SK-N-SH (cell line): Measurements from ENCODE around the gene SNN. TPM values are rescaled to one million over a fixed set of nuclear protein-coding genes. Genes with fewer than 3 reads are reported as not detected.

Source experiments
- CTCF ChIA-PET: fragments of 300-600, 350-600 bp; formaldehyde crosslinking; extraction: SDS; loops from one replicate; lab custom pipeline; 2021; lab: Yijun Ruan, JAX
- POLR2A ChIA-PET: fragments of 350-600 bp; sonication (Branson Sonifier 250); formaldehyde crosslinking; extraction: SDS; loops from one replicate; lab custom pipeline; 2020; ENCODE audit warnings: antibody characterized with exemption, inconsistent platforms; lab: Yijun Ruan, JAX
- DNase-seq: peaks from one replicate; pipeline ENCODE4 v3.0.0; 2012
- H2AFZ ChIP-seq: fragments of 200-600 bp; sonication (generic); 2 replicates; pipeline ENCODE4 v1.8.1; 2016; ENCODE audit warnings: antibody characterized with exemption, mild to moderate bottlenecking, low read depth
- H3F3A ChIP-seq: fragments of 200-600 bp; sonication (generic); replicated peaks from 2 replicates; pipeline ENCODE3; 2016; ENCODE audit warnings: antibody characterized with exemption, mild to moderate bottlenecking; ENCODE audit not compliant: insufficient read depth
- H3K27ac ChIP-seq, 2 experiments: fragments of 200-500 bp in 1 of 2; fragments of 200-600 bp in 1 of 2; sonication (Bioruptor generic) in 1 of 2; sonication (generic), shearing (Covaris generic) in 1 of 2; 2 replicates each; pipeline versions ENCODE4 v1.5.1 to v1.6.1; 2014 to 2016; ENCODE audit warnings: low read depth in 2 of 2, inconsistent platforms in 1 of 2, low read length in 1 of 2, mild to moderate bottlenecking in 1 of 2, mixed read lengths in 1 of 2
- H3K27me3 ChIP-seq: fragments of 200-600 bp; sonication (generic), shearing (Covaris generic); 2 replicates; pipeline ENCODE4 v1.6.1; 2016; ENCODE audit warnings: mixed run types; ENCODE audit not compliant: insufficient read depth
- H3K36me3 ChIP-seq, 2 experiments: fragments of 200-500 bp in 1 of 2; fragments of 200-600 bp in 1 of 2; sonication (Bioruptor generic) in 1 of 2; sonication (generic) in 1 of 2; replicated peaks in 1 of 2; 2 replicates each; pipeline versions ENCODE3 to v1.5.1; 2014 to 2016; ENCODE audit warnings: low read length in 1 of 2, mild to moderate bottlenecking in 1 of 2; ENCODE audit not compliant: insufficient read depth in 2 of 2, control insufficient read depth in 1 of 2
- H3K4me1 ChIP-seq, 2 experiments: fragments of 200-500 bp in 1 of 2; fragments of 200-600 bp in 1 of 2; sonication (Bioruptor generic) in 1 of 2; sonication (generic), shearing (Covaris generic) in 1 of 2; 2 replicates each; pipeline versions ENCODE4 v1.5.1 to v1.6.1; 2014 to 2016; ENCODE audit warnings: low read depth in 1 of 2, low read length in 1 of 2, mixed run types in 1 of 2; ENCODE audit not compliant: insufficient read depth in 2 of 2, control insufficient read depth in 1 of 2
- H3K4me2 ChIP-seq: fragments of 200-600 bp; sonication (generic), shearing (Covaris generic); 2 replicates; pipeline ENCODE4 v1.6.1; 2017; ENCODE audit warnings: mixed run types
- H3K4me3 ChIP-seq, 2 experiments: fragments of 200-500 bp in 1 of 2; fragments of 200-600 bp in 1 of 2; sonication (Bioruptor generic) in 1 of 2; sonication (generic), shearing (Covaris generic) in 1 of 2; 2 replicates each; pipeline versions ENCODE4 v1.5.1 to v1.8.1; 2014 to 2016; ENCODE audit warnings: low read depth in 2 of 2, inconsistent platforms in 1 of 2, low read length in 1 of 2, mild to moderate bottlenecking in 1 of 2, mixed read lengths in 1 of 2, moderate library complexity in 1 of 2
- H3K79me2 ChIP-seq: fragments of 200-600 bp; sonication (generic); 2 replicates; pipeline ENCODE4 v1.8.1; 2017; ENCODE audit warnings: mild to moderate bottlenecking; ENCODE audit not compliant: insufficient read depth
- H3K9ac ChIP-seq: fragments of 200-600 bp; sonication (generic); 2 replicates; pipeline ENCODE4 v1.6.1; 2017; ENCODE audit warnings: mixed run types
- H3K9me2 ChIP-seq: fragments of 200-600 bp; sonication (generic); 2 replicates; pipeline ENCODE4 v1.6.1; 2017; ENCODE audit warnings: mixed run types
- H3K9me3 ChIP-seq: fragments of 200-600 bp; sonication (generic); 2 replicates; pipeline ENCODE4 v1.6.1; 2017; ENCODE audit warnings: mixed run types, mild to moderate bottlenecking, moderate library complexity
- H4K20me1 ChIP-seq: fragments of 200-600 bp; sonication (generic); 2 replicates; pipeline ENCODE4 v1.6.1; 2017; ENCODE audit warnings: mild to moderate bottlenecking, mixed run types; ENCODE audit not compliant: insufficient read depth
- CHD2 ChIP-seq: fragments of 150-350 bp; IDR thresholded peaks from 2 replicates; pipeline ENCODE4 v1.6.1; 2018; ENCODE audit warnings: low read length; ENCODE audit not compliant: partially characterized antibody
- EP300 ChIP-seq, 2 experiments: IDR thresholded peaks; 2 replicates each; pipeline versions ENCODE4 v1.4.0 to v1.6.1; 2012; ENCODE audit warnings: borderline replicate concordance in 1 of 2, low read depth in 1 of 2, low read length in 1 of 2
- EZH2phosphoT487 ChIP-seq: fragments of 200-600 bp; sonication (generic); IDR thresholded peaks from 2 replicates; pipeline ENCODE4 v1.6.1; 2017; ENCODE audit warnings: low read depth, mixed run types, mild to moderate bottlenecking, antibody characterized with exemption, moderate library complexity, borderline replicate concordance
- JUND ChIP-seq: IDR thresholded peaks from 2 replicates; pipeline ENCODE4 v1.4.0; 2012
- PBX3 ChIP-seq: IDR thresholded peaks from 2 replicates; pipeline ENCODE4; 2012
- POLR2AphosphoS5 ChIP-seq: IDR thresholded peaks from 2 replicates; pipeline ENCODE4 v1.6.1; 2012; ENCODE audit warnings: low read depth, low read length
- RAD21 ChIP-seq: IDR thresholded peaks from 2 replicates; pipeline ENCODE4 v1.6.1; 2012; ENCODE audit warnings: mild to moderate bottlenecking, low read length
- RFX5 ChIP-seq: IDR thresholded peaks from 2 replicates; pipeline ENCODE4 v1.6.1; 2012; ENCODE audit warnings: mild to moderate bottlenecking, improper control_type of control experiment, low read length
- RXRA ChIP-seq: IDR thresholded peaks from 2 replicates; pipeline ENCODE4 v1.4.0; 2012; ENCODE audit warnings: low read depth, mild to moderate bottlenecking, borderline replicate concordance
- SIN3A ChIP-seq: IDR thresholded peaks from 2 replicates; pipeline ENCODE4 v1.6.1; 2012; ENCODE audit warnings: low read depth, mild to moderate bottlenecking, low read length, moderate library complexity, borderline replicate concordance
- TAF1 ChIP-seq: IDR thresholded peaks from 2 replicates; pipeline ENCODE4 v1.6.1; 2012; ENCODE audit warnings: low read depth, mild to moderate bottlenecking, low read length, moderate library complexity, borderline replicate concordance
- TCF12 ChIP-seq: IDR thresholded peaks from 2 replicates; pipeline ENCODE4 v1.4.0; 2012
- TEAD4 ChIP-seq: IDR thresholded peaks from 2 replicates; pipeline ENCODE4 v1.4.0; 2012; ENCODE audit warnings: mild to moderate bottlenecking, borderline replicate concordance; ENCODE audit not compliant: insufficient read depth
- YY1 ChIP-seq: IDR thresholded peaks from 2 replicates; pipeline ENCODE4 v1.4.0; 2012; ENCODE audit warnings: low read depth, mild to moderate bottlenecking
- WGBS: methylation state at CpG from one replicate; pipeline ENCODE4 v1.1.6; 2017; ENCODE audit warnings: low lambda C conversion rate; 5-methylcytosine and 5-hydroxymethylcytosine counted together
- polyA plus RNA-seq, 3 experiments: library from polyadenylated mRNA; depleted of rRNA; stranded (reverse); fragments of >200 nt; gene quantifications; 2 replicates each; pipeline ENCODE4 v1.2.3, GENCODE V29; 2012
- TF ChIP-seq, protein P1 (sequence below): fragments of 150-350 bp; IDR thresholded peaks from 2 replicates; pipeline ENCODE4 v1.6.1; 2017; ENCODE audit warnings: antibody characterized with exemption, low read length, low read depth, borderline replicate concordance
- TF ChIP-seq, protein P2 (sequence below): IDR thresholded peaks from 2 replicates; pipeline ENCODE4 v1.4.0; 2012; ENCODE audit warnings: low read depth, borderline replicate concordance

SNN gene
- polyA plus RNA-seq, 1 of the 3 experiments (the other 2 are of a cell fraction), result 15.4 TPM

- Histone ChIP-seq H3K9ac (no peak overlapping the region), H3K36me3 (no peaks in the 10 kb centered on the region), H3K4me2 (no peak overlapping the region), H3F3A (peaks cover 7% of the 10 kb centered on the region), H3K27me3 (no peaks in the 10 kb centered on the region), H4K20me1 (no peaks in the 10 kb centered on the region), H3K4me3 (no peak overlapping the region), H3K79me2 (no peaks in the 10 kb centered on the region), H2AFZ (no peak overlapping the region), H3K4me1 (peaks cover 10 to 13% of the 10 kb centered on the region in 2 experiments; a peak in 3 of 4 replicates), H3K27ac (no peak overlapping the region), H3K9me2 (no peaks in the 10 kb centered on the region), H3K9me3 (no peaks in the 10 kb centered on the region)
- ChIA-PET CTCF (interaction anchor here (0.6 to 2.3 kb wide), 3 partner anchors 78 to 240 kb away, joined by 3 to 6 read pairs (median 3); no protein-coding TSS in a partner anchor), POLR2A (no interaction called here)
- WGBS, result 92% methylated on average over 14 of the region's 14 CpGs
- TF ChIP-seq EP300 (IDR thresholded peaks at IDR 0.05; ENCODE audit: borderline replicate concordance in 1 of 2, low read depth in 1 of 2, low read length in 1 of 2) (no peak), JUND (no peak), TCF12 (no peak), RAD21 (no peak), TAF1 (no peak), POLR2AphosphoS5 (no peak), RXRA (no peak), RFX5 (no peak), YY1 (no peak), CHD2 (no peak), EZH2phosphoT487 (no peak), TEAD4 (no peak), SIN3A (no peak), PBX3 (no peak)
- TF ChIP-seq, protein P1, sequence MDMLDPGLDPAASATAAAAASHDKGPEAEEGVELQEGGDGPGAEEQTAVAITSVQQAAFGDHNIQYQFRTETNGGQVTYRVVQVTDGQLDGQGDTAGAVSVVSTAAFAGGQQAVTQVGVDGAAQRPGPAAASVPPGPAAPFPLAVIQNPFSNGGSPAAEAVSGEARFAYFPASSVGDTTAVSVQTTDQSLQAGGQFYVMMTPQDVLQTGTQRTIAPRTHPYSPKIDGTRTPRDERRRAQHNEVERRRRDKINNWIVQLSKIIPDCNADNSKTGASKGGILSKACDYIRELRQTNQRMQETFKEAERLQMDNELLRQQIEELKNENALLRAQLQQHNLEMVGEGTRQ, result no peak
- TF ChIP-seq, protein P2, sequence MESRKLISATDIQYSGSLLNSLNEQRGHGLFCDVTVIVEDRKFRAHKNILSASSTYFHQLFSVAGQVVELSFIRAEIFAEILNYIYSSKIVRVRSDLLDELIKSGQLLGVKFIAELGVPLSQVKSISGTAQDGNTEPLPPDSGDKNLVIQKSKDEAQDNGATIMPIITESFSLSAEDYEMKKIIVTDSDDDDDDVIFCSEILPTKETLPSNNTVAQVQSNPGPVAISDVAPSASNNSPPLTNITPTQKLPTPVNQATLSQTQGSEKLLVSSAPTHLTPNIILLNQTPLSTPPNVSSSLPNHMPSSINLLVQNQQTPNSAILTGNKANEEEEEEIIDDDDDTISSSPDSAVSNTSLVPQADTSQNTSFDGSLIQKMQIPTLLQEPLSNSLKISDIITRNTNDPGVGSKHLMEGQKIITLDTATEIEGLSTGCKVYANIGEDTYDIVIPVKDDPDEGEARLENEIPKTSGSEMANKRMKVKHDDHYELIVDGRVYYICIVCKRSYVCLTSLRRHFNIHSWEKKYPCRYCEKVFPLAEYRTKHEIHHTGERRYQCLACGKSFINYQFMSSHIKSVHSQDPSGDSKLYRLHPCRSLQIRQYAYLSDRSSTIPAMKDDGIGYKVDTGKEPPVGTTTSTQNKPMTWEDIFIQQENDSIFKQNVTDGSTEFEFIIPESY, result no peak
- DNase-seq, result no peak
These were observed 32.0 kb upstream of the SNN start for GRCh38 chr16:11636172-11636721.
